Heart right ventricle (tissue), 16 donors: ENCODE data around the gene CCN5. TPM values are rescaled to one million over a fixed set of nuclear protein-coding genes. Genes with fewer than 3 reads are reported as not detected.

Experiments used
- ATAC-seq, 8 donors: fragments of 200-7000 bp; cut with Tn5 transposase; one replicate each; pipeline ENCODE4 v1.9.1; 2020; ENCODE audit warnings: mild to moderate bottlenecking in 8 of 8, moderate library complexity in 8 of 8, moderate number of reproducible peaks in 1 of 8
- DNase-seq, 2 donors: peaks; one replicate each; pipeline ENCODE4 v3.0.0-alpha.2; 2020
- H3K27ac ChIP-seq, 10 donors: fragments of 200-600 bp; sonication (generic) in 2 of 10; one replicate each; pipeline versions ENCODE4 v1.5.0 to v1.8.0; 2020 to 2022; ENCODE audit warnings: mild to moderate bottlenecking in 3 of 10
- H3K27me3 ChIP-seq, 7 donors: fragments of 200-600 bp; one replicate each; pipeline ENCODE4 v1.8.0; 2021 to 2022; ENCODE audit warnings: mild to moderate bottlenecking in 2 of 7
- H3K36me3 ChIP-seq, 9 donors: fragments of 200-600 bp; sonication (generic) in 1 of 9; one replicate each; pipeline versions ENCODE4 v1.5.0 to v1.8.0; 2020 to 2022; ENCODE audit warnings: mild to moderate bottlenecking in 2 of 9
- H3K4me1 ChIP-seq, 9 donors: fragments of 200-600 bp; sonication (generic) in 1 of 9; one replicate each; pipeline versions ENCODE4 v1.5.0 to v1.8.0; 2020 to 2022; ENCODE audit warnings: mild to moderate bottlenecking in 4 of 9
- H3K4me3 ChIP-seq, 10 donors: fragments of 200-600 bp; sonication (generic) in 2 of 10; one replicate each; pipeline versions ENCODE4 v1.5.0 to v1.8.0; 2020 to 2022; ENCODE audit warnings: mild to moderate bottlenecking in 7 of 10, moderate library complexity in 2 of 10
- H3K9me3 ChIP-seq, 11 donors: fragments of 200-600 bp in 10 of 11; sonication (generic) in 2 of 11; one replicate each; pipeline versions ENCODE4 v1.5.0 to v1.8.0; 2013 to 2022; ENCODE audit warnings: mild to moderate bottlenecking in 2 of 11, control low read depth in 1 of 11, moderate library complexity in 1 of 11
- CTCF ChIP-seq, 9 donors: fragments of 200-600 bp; sonication (generic) in 2 of 9; IDR thresholded peaks; one replicate each; pipeline versions ENCODE4 v1.5.0 to v1.8.0; 2021 to 2022; ENCODE audit warnings: antibody characterized with exemption in 9 of 9, mild to moderate bottlenecking in 5 of 9, moderate library complexity in 1 of 9
- WGBS, 2 donors: extraction: QIAGEN DNeasy Blood & Tissue Kit; methylation state at CpG; one replicate each; pipeline ENCODE4 v1.1.7; 2013; ENCODE audit warnings: inconsistent platforms in 1 of 2; 5-methylcytosine and 5-hydroxymethylcytosine counted together
- intact Hi-C, 10 donors: fragments of 100-400 bp; cut with DNase I; formaldehyde crosslinking; loops; one replicate each; pipeline versions ENCODE4 v1.11.1 to v1.14.2; 2022
- polyA plus RNA-seq, 2 donors: library from polyadenylated mRNA; stranded (reverse); fragments of 200-250 nt; gene quantifications; one replicate each; pipeline ENCODE4 v1.2.3, GENCODE V29; 2013
- total RNA-seq, 10 donors: library from RNA; stranded (reverse); fragmentation: NEBNext Ultra II Directional in 3 of 10; extraction: Animal tissue kit (Norgen Biotek cat#: 25700) in 3 of 10; gene quantifications; one replicate each; pipeline versions ENCODE4 v1.2.1 to v1.2.4, GENCODE V29; 2021 to 2023
- donor health status: Arrhythmogenic right ventricular cardiomyopathy.
- donor health status: ischemic (EF 13 %, LVEDD 7.1; RV severe dilation, severe dysfunction).
- donor health status: healthy with polysubstance abuse.
- donor health status: DM: no; HTN: yes; CAD: no.
- donor health status: DM: no; HTN: no; CAD: no.
- donor health status: ischemic (EF 25% LVEDD 6.9; RV normal size, moderate dysfunction).
- donor health status: ischemic (EF 25% LVEDD 5.7; RV mildly dilated, moderate dysfunction).
- donor health status: healthy.
- donor health status: DM: yes; HTN: yes; CAD: no.
- donor health status: Ischemic cardiomyopathy.
- donor health status: ischemic (EF 35%, LVEDD 5.7; RV mildly dilated, moderate dysfunction).
- donor health status: nonischemic (EF 11% LVEDD 7.7; RV severe dilation, severe dysfunction).
- donor health status: DM: yes; HTN: yes; CAD: no.
- donor health status: PGD.
- donor health status: ischemic (EF 29% LVEDD 5.4; RV normal size, mild dysfunction).
- donor health status: nonischemic (EF 23%, LVEDD 6.1; RV moderate dilation, normal function).

Gene CCN5
- total and polyA plus RNA-seq, 12 donors: 4.3 to 87.2 (median 14.5) TPM

- WGBS, 2 donors: 70 to 74% methylated on average over 14 of the region's 14 CpGs
- peaks cover 0 to 47% (median 13%) of the 10 kb centered on the region in 9 donors for H3K4me1 ChIP-seq
Observed at GRCh38 chr20:44742304-44743079, 27.3 kb downstream of the CCN5 start.

DNA sequence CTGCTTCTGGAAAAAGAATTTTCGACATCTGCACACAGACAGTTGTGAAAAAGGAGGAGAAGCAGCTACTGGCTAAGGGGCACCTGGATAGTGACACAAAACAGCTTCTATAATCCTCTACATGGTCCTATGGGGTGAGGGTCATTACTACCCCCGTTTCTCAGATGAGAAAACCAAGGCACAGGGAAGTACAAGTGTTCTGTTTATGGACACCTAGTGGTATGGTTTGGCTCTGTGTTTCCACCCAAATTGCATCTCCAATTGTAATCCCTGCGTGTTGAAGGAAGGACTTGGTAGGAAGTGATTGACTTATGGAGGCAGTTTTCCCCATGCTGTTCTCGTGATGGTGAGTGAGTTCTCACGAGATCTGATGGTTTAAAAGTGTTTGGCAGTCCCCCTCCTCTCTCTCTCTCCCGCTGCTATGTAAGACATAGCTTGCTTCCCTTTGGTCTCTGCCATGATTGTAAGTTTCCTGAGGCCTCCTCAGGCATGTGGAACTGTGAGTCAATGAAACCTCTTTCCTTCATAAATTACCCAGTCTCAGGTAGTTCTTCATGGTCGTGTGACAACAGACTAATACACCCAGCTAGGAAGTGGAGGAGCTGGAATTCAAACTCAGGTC is 28.0 kb downstream of the CCN5 start:
- TF ChIP-seq CTCF (IDR thresholded peaks at IDR 0.05): no peak
- WGBS, 2 donors: 69 to 73% methylated on average over 7 of the region's 7 CpGs
- DNase-seq (no peak), ATAC-seq (no peak)
- Histone ChIP-seq H3K27ac (peak overlapping the region in 1 of 10 donors; percentile 44), H3K27me3 (peaks cover 0 to 20% (median 0%) of the 10 kb centered on the region in 7 donors), H3K4me1 (peaks cover 0 to 49% (median 13%) of the 10 kb centered on the region in 9 donors), H3K36me3 (no peaks in the 10 kb centered on the region), H3K9me3 (no peaks in the 10 kb centered on the region), H3K4me3 (no peak overlapping the region)
- intact Hi-C loops: loop anchor here in 1 of 10 donors (10.0 kb wide), 1 partner anchor 222 kb away; the partner anchor contains the start of genes STK4 and TOMM34

More at GRCh38 chr20:44742304-44743079, 27.3 kb downstream of the CCN5 start:
- Histone ChIP-seq H3K27ac (peak overlapping the region in 2 of 10 donors; percentile 5 to 44), H3K27me3 (peaks cover 0 to 20% (median 0%) of the 10 kb centered on the region in 7 donors), H3K9me3 (no peaks in the 10 kb centered on the region), H3K36me3 (no peaks in the 10 kb centered on the region), H3K4me3 (no peak overlapping the region)
- intact Hi-C loops: loop anchor here in 1 of 10 donors (10.0 kb wide), 1 partner anchor 222 kb away; the partner anchor contains the start of genes STK4 and TOMM34
- no peak for DNase-seq
- peak in 4 of 8 donors; percentile 12 to 25 (median 22) for ATAC-seq
- TF ChIP-seq CTCF (IDR thresholded peaks at IDR 0.05): no peak

- DNase-seq: no peak
- H3K9me3 ChIP-seq: no peaks in the 10 kb centered on the region
Observed at GRCh38 chr20:44743916-44744655, 28.9 kb downstream of the CCN5 start.

More at GRCh38 chr20:44743916-44744655, 28.9 kb downstream of the CCN5 start:
- intact Hi-C loops: loop anchor here in 1 of 10 donors (10.0 kb wide), 1 partner anchor 221 kb away; the partner anchor contains the start of genes STK4 and TOMM34
- H3K36me3 ChIP-seq: no peaks in the 10 kb centered on the region
- H3K27me3 ChIP-seq: peaks cover 0 to 27% (median 3%) of the 10 kb centered on the region in 7 donors
- peaks cover 0 to 43% (median 13%) of the 10 kb centered on the region in 9 donors for H3K4me1 ChIP-seq
- ATAC-seq: no peak
- WGBS, 2 donors: 93 to 95% methylated on average over 12 of the region's 12 CpGs
- no peak overlapping the region for H3K27ac ChIP-seq
- no peak overlapping the region for H3K4me3 ChIP-seq
- TF ChIP-seq CTCF (IDR thresholded peaks at IDR 0.05): no peak
